ENCODE measurements around the gene ANKH.

GRCh38 chr5:14802541-14802940, 69.0 kb downstream of the ANKH start:
- no peak for TF ChIP-seq CTCF (IDR thresholded peaks at IDR 0.05; ENCODE audit: poor library complexity)
- TF ChIP-seq EZH2 (IDR thresholded peaks at IDR 0.05; ENCODE audit: borderline replicate concordance) = no peak
